H9 (cell line): ENCODE results near the gene PLEKHM1. TPM values are rescaled to one million over a fixed set of nuclear protein-coding genes. Genes with fewer than 3 reads are reported as not detected.
A peak's percentile ranks its signal among the peaks of the same experiment; 100 is the strongest.

Experiments
- DNase-seq: peaks from one replicate; pipeline ENCODE4 v3.0.0-alpha.2; 2017
- H2AFZ ChIP-seq: one replicate; pipeline ENCODE4 v1.6.1; 2013; ENCODE audit warnings: mild to moderate bottlenecking, low read length, control low read depth, moderate library complexity
- H2AK5ac ChIP-seq: 2 replicates; pipeline ENCODE4 v1.6.1; 2013; ENCODE audit warnings: low read length, control low read depth, mixed read lengths; ENCODE audit not compliant: insufficient read length
- H2BK120ac ChIP-seq: one replicate; pipeline ENCODE4 v1.6.1; 2013; ENCODE audit warnings: low read depth, mild to moderate bottlenecking, low read length, control low read depth, inconsistent platforms; ENCODE audit not compliant: poor library complexity, severe bottlenecking
- H2BK12ac ChIP-seq: 2 replicates; pipeline ENCODE4 v1.6.1; 2013; ENCODE audit warnings: low read length, control low read depth, mixed read lengths, low read depth; ENCODE audit not compliant: insufficient read length
- H2BK15ac ChIP-seq: 2 replicates; pipeline ENCODE4 v1.6.1; 2013; ENCODE audit warnings: low read depth, low read length, control low read depth
- H2BK20ac ChIP-seq: one replicate; pipeline ENCODE4 v1.6.1; 2013; ENCODE audit warnings: low read depth, mild to moderate bottlenecking, low read length, control low read depth, inconsistent platforms; ENCODE audit not compliant: poor library complexity, severe bottlenecking
- H2BK5ac ChIP-seq: 2 replicates; pipeline ENCODE4 v1.6.1; 2013; ENCODE audit warnings: low read length, control low read depth, mixed read lengths; ENCODE audit not compliant: insufficient read length
- H3K14ac ChIP-seq: 2 replicates; pipeline ENCODE4 v1.6.1; 2013; ENCODE audit warnings: low read length, control low read depth; ENCODE audit not compliant: insufficient read depth
- H3K18ac ChIP-seq: 2 replicates; pipeline ENCODE4 v1.6.1; 2013; ENCODE audit warnings: low read depth, mild to moderate bottlenecking, mixed read lengths, low read length, control low read depth; ENCODE audit not compliant: insufficient read length
- H3K23ac ChIP-seq: 2 replicates; pipeline ENCODE4 v1.6.1; 2013; ENCODE audit warnings: low read length, control low read depth, mixed read lengths, low read depth; ENCODE audit not compliant: insufficient read length
- H3K23me2 ChIP-seq: 2 replicates; pipeline ENCODE4 v1.6.1; 2013; ENCODE audit warnings: low read depth, mild to moderate bottlenecking, mixed read lengths, low read length, control low read depth; ENCODE audit not compliant: insufficient read length, poor library complexity, severe bottlenecking
- H3K27ac ChIP-seq: 2 replicates; pipeline ENCODE4 v1.5.1; 2013; ENCODE audit warnings: low read length, control low read depth, mixed read lengths, low read depth; ENCODE audit not compliant: insufficient read length
- H3K27me3 ChIP-seq: 2 replicates; pipeline ENCODE4 v1.6.1; 2013; ENCODE audit warnings: low read length, control low read depth, inconsistent platforms; ENCODE audit not compliant: insufficient read depth
- H3K4ac ChIP-seq: 2 replicates; pipeline ENCODE4 v1.6.1; 2013; ENCODE audit warnings: low read depth, mild to moderate bottlenecking, control low read depth, inconsistent platforms, low read length, moderate library complexity
- H3K4me1 ChIP-seq: 2 replicates; pipeline ENCODE4 v1.6.1; 2013; ENCODE audit warnings: low read length, control low read depth, inconsistent platforms; ENCODE audit not compliant: insufficient read depth
- H3K4me2 ChIP-seq: 2 replicates; pipeline ENCODE4 v1.6.1; 2013; ENCODE audit warnings: low read length, control low read depth, mixed read lengths; ENCODE audit not compliant: insufficient read length, insufficient read depth
- H3K56ac ChIP-seq: 2 replicates; pipeline ENCODE4 v1.6.1; 2013; ENCODE audit warnings: low read depth, mild to moderate bottlenecking, mixed read lengths, low read length, control low read depth; ENCODE audit not compliant: insufficient read length
- H3K79me1 ChIP-seq: 2 replicates; pipeline ENCODE4 v1.6.1; 2013; ENCODE audit warnings: low read depth, mild to moderate bottlenecking, moderate library complexity, low read length, control low read depth, inconsistent platforms; ENCODE audit not compliant: insufficient read depth, poor library complexity, severe bottlenecking
- H3K79me2 ChIP-seq: 2 replicates; pipeline ENCODE4 v1.6.1; 2013; ENCODE audit warnings: low read length, control low read depth, inconsistent platforms; ENCODE audit not compliant: insufficient read depth
- H3K9ac ChIP-seq: 2 replicates; pipeline ENCODE4 v1.6.1; 2013; ENCODE audit warnings: low read length, control low read depth, mixed read lengths; ENCODE audit not compliant: insufficient read length; ENCODE audit errors: extremely low read depth
- H3K9me3 ChIP-seq: one replicate; pipeline ENCODE4 v1.6.1; 2013; ENCODE audit warnings: low read depth, low read length, inconsistent platforms; ENCODE audit not compliant: control insufficient read depth
- H3T11ph ChIP-seq: one replicate; pipeline ENCODE4 v1.6.1; 2013; ENCODE audit warnings: mild to moderate bottlenecking, low read length, control low read depth, inconsistent platforms
- H4K20me1 ChIP-seq: one replicate; pipeline ENCODE4 v1.6.1; 2013; ENCODE audit not compliant: control insufficient read depth, insufficient read length, insufficient read depth
- H4K5ac ChIP-seq: 2 replicates; pipeline ENCODE4 v1.6.1; 2013; ENCODE audit warnings: low read depth, mild to moderate bottlenecking, mixed read lengths, low read length, control low read depth; ENCODE audit not compliant: insufficient read length
- H4K8ac ChIP-seq: replicated peaks from 2 replicates; pipeline ENCODE4 v1.6.1; 2013; ENCODE audit warnings: low read length, control low read depth, mixed read lengths, low read depth; ENCODE audit not compliant: insufficient read length
- H4K91ac ChIP-seq: 2 replicates; pipeline ENCODE4 v1.6.1; 2013; ENCODE audit warnings: low read depth, mild to moderate bottlenecking, moderate library complexity, mixed read lengths, low read length, control low read depth; ENCODE audit not compliant: insufficient read length
- H3K27ac Mint-ChIP-seq, 3 experiments: 2 replicates in 2 of 3; 3 replicates in 1 of 3; pipeline ENCODE4 v1.8.0; 2020 to 2021; ENCODE audit warnings: mixed read lengths in 3 of 3, mild to moderate bottlenecking in 1 of 3, moderate library complexity in 1 of 3
- H3K27me3 Mint-ChIP-seq: 2 replicates; pipeline ENCODE4 v1.8.0; 2021; ENCODE audit warnings: low read depth, mild to moderate bottlenecking, moderate library complexity, mixed read lengths
- H3K36me3 Mint-ChIP-seq, 3 experiments: 2 replicates in 2 of 3; 3 replicates in 1 of 3; pipeline ENCODE4 v1.8.0; 2020 to 2021; ENCODE audit warnings: low read depth in 3 of 3, mixed read lengths in 3 of 3; ENCODE audit not compliant: insufficient read depth in 1 of 3
- H3K4me1 Mint-ChIP-seq, 2 experiments: 2 replicates each; pipeline ENCODE4 v1.8.0; 2020; ENCODE audit warnings: mixed read lengths in 2 of 2
- H3K4me3 Mint-ChIP-seq, 2 experiments: 2 replicates in 1 of 2; 3 replicates in 1 of 2; pipeline ENCODE4 v1.8.0; 2020 to 2021; ENCODE audit warnings: mild to moderate bottlenecking in 2 of 2, mixed read lengths in 2 of 2, moderate library complexity in 1 of 2
- H3K9me3 Mint-ChIP-seq, 2 experiments: 2 replicates in 1 of 2; 3 replicates in 1 of 2; pipeline ENCODE4 v1.8.0; 2020; ENCODE audit warnings: mild to moderate bottlenecking in 2 of 2, mixed read lengths in 2 of 2, moderate library complexity in 1 of 2
- CTCF ChIP-seq: fragments of 200-600 bp; sonication (generic); conservative IDR thresholded peaks from 3 replicates; pipeline ENCODE4 v1.8.0; 2021; ENCODE audit warnings: antibody characterized with exemption, mild to moderate bottlenecking
- WGBS: extraction: QIAGEN DNeasy Blood & Tissue Kit; methylation state at CpG from one replicate; pipeline ENCODE4 v1.1.7; 2013; ENCODE audit warnings: missing lambda C conversion rate, low lambda C conversion rate, mixed read lengths; ENCODE audit not compliant: insufficient read length; ENCODE audit errors: extremely low coverage; 5-methylcytosine and 5-hydroxymethylcytosine counted together
- total RNA-seq: library from RNA; stranded (reverse); gene quantifications from 2 replicates; pipeline ENCODE4 v1.2.1, GENCODE V29; 2021

The PLEKHM1 gene
- total RNA-seq, 1 experiment from 2014 or later: 20.7 TPM

GRCh38 chr17:45425125-45425983 lies 65.2 kb downstream of the PLEKHM1 start:
- peaks cover 3% of the 10 kb centered on the region in 2 experiments; a peak in 3 of 5 replicates for H3K9me3 Mint-ChIP-seq
- Histone ChIP-seq H3K79me1 (no peaks in the 10 kb centered on the region), H2BK12ac (no peak overlapping the region), H2BK20ac (no peak overlapping the region), H3K14ac (0 out of 2 replicates have a peak overlapping the region, but pooled peaks have one; percentile 22), H3K4me2 (peak overlapping the region; percentile 53), H4K91ac (no peak overlapping the region), H3K18ac (peak overlapping the region; percentile 15), H3K23ac (no peak overlapping the region), H3K9me3 (no peaks in the 10 kb centered on the region), H3K27me3 (peaks cover 15% of the 10 kb centered on the region; the same call in 1 of the 2 replicates), H3K4ac (no peak overlapping the region), H2AFZ (no peak overlapping the region), H2BK15ac (no peak overlapping the region), H2AK5ac (no peak overlapping the region), H3K9ac (no peak overlapping the region), H3T11ph (no peak overlapping the region), H3K56ac (no peak overlapping the region), H2BK120ac (no peak overlapping the region), H4K5ac (no peak overlapping the region), H3K23me2 (peaks cover 5% of the 10 kb centered on the region), H4K20me1 (peaks cover 4% of the 10 kb centered on the region), H2BK5ac (no peak overlapping the region), H3K4me1 (no peaks in the 10 kb centered on the region), H3K27ac (no peak overlapping the region), H3K79me2 (no peaks in the 10 kb centered on the region), H4K8ac (no peak overlapping the region)
- DNase-seq: peak; percentile 98
- H3K27ac Mint-ChIP-seq: peak overlapping the region in 2 of 3 experiments; percentile 85 to 88; a peak in 3 of 7 replicates
- no CpG with 5 or more reads among the region's 18 CpGs for WGBS
- H3K27me3 Mint-ChIP-seq: peaks cover 42% of the 10 kb centered on the region
- peaks cover 0 to 6% (median 3%) of the 10 kb centered on the region in 3 experiments; a peak in 4 of 7 replicates for H3K36me3 Mint-ChIP-seq
- peaks cover 26 to 35% of the 10 kb centered on the region in 2 experiments for H3K4me1 Mint-ChIP-seq
- TF ChIP-seq CTCF: peak; percentile 71; the same call in 2 of the 3 replicates
- peak overlapping the region; percentile 61 to 81 for H3K4me3 Mint-ChIP-seq
